Measurements from ENCODE around the gene MCTP1.
"Not testable (repeated sequence)": the region's sequence is repeated elsewhere in the genome, so short reads cannot be mapped to it uniquely, and the experiment has no call there.

The MCTP1 gene

DNA sequence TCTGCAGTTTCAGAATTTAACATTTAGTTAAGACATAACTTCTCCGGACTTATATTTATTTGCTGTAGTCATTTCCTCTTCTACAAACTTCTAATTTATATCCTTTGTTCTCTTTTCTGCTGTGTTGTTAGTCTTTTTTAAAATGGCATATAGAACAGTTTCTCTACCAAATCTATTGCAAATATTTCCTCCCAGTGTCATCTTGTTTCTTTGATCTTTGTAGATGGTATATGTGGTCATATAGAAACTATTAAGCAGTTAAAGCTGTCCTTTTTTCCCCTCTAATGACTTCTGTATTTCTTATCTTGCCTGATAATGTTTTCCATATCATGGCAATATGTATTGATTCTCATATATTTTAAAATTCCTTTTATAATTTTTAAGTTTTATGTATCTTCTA, 264.5 kb downstream of the MCTP1 start:
- DNase-seq: no peak

DNA sequence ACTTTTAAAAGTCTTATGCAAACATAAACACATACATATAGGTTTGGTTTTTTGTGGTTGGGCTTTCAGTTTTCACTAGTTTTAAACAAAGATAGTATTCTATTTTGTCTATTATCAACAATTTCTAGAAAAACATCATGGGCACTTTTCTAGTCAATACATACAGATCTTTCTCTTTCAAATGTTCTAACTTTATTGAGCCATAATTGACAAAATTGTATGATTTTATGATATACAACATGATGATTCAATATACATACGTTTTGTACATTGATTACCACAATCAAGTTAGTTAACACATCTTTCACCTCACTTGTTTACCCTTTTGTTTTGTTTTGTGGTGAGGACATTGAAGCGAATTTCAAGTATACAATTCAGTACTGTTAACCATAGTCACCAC, 265.9 kb downstream of the MCTP1 start:
- DNase-seq: no peak

DNA sequence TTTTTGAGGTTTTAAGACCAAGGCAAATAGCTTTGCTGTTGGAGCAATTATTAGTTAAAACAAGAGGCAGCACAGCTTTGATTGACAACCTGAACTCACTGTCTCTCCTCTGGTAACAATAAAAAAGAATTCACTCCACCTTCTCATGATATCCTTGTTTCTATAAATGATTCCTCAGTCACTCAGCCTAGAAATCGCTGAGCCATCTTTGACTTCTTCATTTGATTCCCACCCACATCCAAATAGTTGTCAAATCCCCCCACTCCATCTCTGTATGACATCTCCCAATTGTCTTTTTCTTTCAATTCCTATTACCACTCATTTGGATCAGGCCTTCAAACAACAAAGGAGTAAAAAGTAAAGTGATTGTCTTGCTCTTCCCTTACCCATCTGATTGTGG, 266.4 kb downstream of the MCTP1 start:
- DNase-seq: no peak

DNA sequence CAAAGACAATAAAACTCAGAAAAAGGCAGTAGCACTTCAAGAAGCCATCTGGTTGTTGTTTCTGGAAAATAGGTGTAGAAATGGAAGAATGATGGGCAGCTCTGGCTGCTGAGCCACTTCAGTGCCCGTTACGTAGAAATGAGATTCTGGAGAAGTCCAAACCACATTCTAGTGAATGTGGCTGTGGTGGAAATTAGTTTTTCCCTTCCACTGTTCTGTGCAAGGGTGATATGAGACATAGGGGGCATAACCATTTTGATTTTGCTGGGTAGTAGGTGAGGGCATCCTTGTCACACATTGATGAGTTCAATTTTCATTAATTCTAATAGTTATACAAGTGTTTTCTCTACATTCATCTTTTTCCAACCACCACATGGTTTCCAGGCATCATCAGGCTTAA, 275.1 kb downstream of the MCTP1 start:
- no peak for DNase-seq

DNA sequence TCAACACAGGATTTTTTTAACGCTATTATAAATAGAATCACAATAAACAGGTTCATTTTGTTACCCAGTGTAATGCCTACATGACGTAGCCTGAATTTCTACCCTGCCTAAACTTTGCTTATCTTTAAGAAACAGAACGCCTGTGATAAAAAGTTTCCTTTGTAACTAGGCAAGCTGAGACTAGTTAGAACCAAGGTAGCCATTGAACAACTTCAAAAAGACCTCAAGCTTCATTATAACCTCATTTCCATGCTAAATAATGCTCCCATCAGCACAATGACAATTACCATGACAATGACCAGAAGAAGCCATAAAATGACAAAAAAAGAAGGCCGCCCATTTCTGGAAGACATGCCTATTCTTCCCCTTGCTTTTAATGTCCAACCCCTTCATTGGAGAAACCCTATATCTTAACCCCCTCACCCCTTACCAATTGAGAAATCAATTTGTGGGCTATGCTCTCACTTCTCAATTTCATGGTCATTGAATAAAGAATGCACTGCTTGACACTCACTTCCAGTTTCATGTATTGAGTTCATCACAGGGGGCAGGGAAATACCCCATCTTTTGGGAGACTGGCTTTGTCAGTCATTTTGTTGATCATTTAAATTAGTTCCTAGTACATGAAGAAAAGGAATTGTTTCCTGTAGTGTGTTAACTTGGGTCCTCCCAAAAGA, 276.8 kb downstream of the MCTP1 start:
- DNase-seq: no peak

DNA sequence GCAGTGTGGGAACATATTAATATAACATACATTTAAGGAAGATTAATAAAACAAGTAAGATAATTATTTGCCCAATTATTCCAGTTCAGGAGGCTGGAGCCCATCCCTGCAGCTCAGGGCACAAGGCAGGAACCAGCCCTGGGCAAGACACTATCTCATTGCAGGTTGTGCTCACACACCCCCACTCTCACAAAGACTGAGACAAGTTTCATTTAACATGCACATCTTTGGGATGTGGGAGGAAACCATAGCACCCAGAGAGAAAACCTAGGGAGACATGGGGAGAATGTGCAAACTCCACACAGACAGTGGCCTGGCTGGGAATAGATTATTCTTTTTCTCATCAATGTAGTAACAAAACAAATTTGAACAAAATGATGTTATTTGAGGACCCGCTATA, 279.1 kb downstream of the MCTP1 start:
- DNase-seq: no peak

DNA sequence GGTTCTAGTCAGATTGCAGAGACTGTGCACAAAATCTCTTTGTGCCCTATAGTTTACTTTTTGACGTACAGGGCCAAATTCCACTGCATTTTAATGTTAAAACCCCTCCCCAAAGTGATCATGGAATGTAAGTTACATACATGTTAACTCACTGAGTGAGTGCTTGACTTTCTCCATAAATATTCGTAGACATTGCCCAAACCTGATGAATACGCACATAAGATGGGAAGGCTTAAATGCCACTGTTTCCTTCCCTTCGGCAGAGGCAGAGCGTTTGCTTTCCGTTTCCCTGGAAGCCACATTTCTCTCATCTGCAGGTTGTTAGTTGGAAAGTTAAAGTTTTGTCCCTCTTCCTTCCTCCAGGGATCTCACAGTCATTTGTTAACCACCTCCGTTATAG, 286.2 kb downstream of the MCTP1 start:
- no peak for DNase-seq

DNA sequence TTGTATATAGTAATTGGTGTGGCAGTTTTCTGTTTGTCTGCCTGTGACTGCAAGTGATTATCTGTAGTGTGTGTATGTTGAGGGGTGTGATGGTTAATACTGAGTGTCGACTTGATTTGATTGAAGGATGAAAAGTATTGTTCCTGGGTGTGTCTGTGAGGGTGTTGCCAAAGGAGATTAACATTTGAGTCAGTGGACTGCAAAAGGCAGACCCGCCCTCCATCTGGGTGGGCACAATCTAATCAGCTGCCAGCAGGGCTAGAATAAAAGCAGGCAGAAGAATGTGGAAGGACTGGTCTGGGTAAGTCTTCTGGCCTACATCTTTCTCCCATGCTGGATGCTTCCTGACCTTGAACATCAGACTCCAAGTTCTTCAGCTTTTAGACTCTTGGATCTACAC, 290.4 kb downstream of the MCTP1 start:
- not testable (repeated sequence) for DNase-seq

DNA sequence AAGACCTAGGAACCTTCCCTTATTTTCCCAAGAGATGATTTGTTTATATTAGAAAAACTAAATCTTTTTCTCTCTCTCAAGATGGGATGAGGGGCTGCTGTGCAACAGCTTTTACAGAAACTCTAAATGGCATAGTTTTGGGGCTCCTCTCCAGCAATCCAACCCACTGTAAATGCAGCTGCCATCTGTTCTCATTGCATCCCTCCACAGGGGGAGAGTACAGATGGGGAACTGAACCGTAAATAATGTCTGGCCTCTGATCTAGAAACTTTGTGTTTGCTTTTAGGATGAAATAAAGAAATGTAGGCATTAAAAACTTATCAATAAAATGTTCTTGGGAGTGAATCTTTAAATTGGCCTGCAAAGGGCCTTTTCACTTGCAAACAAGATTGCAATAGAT, 291.4 kb downstream of the MCTP1 start:
- DNase-seq: no peak

DNA sequence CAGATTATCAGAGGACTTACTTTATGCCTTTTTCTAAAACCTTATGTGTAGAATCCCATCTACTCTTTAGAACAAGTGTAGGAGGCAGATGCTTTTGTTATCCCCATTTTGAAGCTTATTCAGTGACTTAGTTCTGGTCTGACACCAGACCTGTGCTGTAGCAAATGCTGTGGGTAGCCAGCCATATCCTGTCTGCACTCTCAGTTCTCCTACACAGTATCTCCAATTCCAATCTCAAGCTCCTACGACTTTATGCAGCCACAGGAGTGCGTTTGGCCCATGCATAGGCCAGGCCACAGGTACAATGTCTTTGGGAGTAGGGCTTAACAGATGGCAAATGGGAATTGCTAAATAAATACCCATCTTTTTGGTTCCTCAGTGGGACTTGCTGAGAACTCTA, 292.6 kb downstream of the MCTP1 start:
- no peak for DNase-seq

DNA sequence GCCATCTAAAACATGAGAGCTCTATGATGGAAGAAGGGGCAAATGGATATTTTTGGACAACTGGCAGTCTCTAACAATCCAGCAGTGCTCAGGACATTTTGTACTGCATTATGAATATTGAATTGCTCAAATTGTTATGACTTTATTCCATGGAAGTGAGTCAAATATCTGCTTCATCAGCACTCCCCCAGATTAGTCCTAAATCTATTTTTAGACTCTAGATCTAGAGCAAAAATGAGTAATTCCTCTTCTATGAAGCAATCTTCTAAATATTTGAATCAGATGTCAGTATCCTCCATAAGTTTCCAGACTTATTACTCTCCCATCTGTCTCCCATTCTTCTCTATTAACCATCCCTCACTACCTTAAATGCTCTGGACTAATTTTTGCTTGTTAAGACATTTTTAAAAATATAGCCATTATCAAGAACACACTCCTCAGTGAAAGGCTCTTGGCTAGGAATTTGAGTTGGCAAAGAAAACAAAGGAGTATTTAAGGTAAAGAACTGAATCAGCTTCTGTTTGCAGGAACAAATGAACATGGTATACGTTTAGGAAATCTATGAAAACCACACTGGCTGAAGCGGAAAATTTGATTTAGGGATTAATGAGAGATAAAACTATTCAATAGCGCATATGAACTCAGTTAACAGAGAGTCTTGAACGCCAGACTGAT, 300.9 kb downstream of the MCTP1 start:
- DNase-seq: no peak

DNA sequence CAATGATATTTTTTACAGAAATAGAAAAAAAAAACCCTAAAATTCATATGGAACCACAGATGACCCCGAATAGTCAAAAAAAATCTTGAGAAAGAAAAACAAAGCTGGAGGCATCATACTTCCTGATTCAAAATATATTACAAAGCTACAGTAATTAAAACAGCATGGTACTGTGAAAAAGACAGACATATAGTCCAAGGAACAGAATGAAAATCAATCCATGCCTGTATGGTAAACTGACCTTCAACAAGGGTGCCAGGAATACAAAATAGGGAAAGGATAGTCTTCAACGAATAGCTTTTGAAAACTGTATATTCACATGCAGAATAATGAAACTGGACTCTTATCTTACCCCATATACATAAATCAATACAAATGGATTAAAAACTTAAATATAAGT, 307.5 kb downstream of the MCTP1 start:
- DNase-seq: no peak

DNA sequence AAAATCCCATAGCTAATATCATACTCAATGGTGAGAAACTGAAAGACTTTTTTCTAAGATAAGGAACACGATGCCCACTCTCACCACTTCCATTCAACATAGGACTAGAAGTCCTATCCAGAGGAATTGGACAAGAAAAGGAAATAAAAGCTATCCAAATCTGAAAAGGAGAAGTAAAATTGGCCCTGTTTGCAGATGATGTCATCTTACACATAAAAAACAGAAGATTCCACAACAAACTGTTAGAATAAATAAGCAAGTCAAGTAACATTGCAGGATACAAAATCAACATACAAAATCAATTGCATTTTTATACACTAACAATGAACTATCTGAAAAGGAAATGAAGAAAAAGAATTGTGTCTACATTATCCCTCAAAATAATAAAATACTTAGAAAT, 308.0 kb downstream of the MCTP1 start:
- no peak for DNase-seq

DNA sequence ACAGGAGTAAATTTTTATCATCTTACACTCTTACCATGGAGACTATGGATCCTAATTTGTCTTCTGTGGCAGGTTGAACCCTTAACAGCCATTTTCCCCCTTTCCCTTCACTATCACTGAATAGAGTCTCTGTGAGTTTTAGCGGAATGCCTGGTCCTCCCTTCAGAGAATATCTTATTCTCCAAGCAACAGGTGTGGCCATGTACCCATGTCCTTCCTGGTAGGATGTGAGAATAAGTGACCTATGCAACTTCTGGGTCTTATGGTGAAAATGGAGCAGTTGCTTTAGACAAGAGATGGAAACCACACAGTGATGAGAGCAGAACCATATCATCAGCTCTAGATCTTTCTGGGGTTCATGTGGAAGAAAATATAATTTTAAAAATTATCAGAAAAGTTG, 312.6 kb downstream of the MCTP1 start:
- no peak for DNase-seq

DNA sequence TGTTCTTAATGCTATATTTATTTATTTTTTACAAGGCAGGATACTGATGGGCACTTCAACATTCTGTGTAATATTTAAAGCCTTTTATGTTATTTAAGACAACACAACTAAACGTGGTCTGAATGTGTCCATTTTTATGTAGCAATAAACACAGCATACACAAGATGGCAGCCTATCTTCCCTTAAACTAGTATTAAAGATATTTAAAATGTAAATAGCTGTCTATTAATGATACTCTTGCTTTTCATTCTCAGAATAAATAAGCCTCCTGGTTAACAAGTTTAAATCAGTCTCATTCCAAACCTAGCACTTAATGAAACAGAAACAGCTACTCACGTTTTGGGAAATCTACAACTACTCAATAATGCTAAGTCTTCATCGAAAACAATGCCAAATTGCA, 315.7 kb downstream of the MCTP1 start:
- DNase-seq: no peak

DNA sequence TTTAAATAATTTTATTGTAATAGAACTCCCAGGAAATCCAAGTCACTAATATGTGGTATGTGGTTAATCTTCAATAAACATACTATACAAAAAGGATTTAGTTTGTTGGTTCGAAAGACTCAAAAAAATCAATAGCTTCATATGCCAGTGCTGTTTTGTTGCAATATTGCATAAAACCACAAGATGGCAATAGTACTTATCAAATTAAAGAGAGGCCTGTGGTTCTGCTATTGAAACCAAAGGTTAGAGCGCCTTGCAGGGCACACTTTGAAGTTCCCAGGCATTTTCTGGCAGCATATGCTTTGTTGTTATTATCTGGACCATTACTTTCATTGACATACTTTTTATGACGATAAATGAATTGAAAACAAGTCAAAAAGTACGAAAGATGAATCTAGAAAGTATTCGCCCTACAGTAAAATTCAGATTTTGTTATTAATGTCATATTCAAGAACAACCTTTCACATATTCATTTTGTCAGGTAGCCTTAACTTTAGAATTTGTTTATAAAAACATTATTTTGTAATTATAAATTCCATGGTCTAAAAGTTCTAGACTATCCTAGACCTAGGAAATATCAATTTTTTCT, 316.3 kb downstream of the MCTP1 start:
- DNase-seq: peak; percentile 56

DNA sequence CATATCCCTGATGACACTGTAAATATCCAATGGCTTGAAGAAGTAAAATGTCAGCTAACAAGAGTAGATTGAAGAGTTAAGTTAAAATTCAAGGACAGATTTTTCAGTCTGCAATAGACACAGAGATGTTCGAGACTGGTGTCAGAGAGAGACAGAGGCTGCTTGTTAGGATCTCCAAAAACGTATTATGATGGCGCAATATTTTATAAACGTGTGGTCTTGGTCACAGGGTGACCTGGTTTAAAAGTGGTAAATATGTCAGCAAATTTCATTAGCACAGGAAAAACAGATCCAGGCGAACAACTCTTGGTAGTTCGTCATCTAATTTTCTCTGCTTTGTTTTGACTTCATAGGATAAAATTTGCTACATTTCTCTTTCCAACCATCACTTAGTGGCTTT, 317.4 kb downstream of the MCTP1 start:
- DNase-seq: no peak

DNA sequence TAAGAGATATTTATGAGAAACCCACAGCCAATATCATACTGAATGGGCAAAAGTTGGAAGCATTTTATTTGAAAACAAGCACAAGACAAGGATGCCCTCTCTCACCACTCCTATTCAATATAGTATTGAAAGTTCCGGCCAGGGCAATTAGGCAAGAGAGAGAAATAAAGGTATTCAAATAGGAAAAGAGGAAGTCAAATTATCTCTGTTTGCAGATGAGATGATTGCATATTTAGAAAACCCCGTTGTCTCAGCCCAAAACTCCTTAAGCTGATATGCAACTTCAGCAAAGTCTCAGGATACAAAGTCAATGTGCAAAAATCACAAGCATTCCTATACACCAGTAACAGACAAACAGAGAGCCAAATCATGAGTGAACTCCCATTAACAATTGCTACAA, 325.6 kb downstream of the MCTP1 start:
- DNase-seq: not testable (repeated sequence)

DNA sequence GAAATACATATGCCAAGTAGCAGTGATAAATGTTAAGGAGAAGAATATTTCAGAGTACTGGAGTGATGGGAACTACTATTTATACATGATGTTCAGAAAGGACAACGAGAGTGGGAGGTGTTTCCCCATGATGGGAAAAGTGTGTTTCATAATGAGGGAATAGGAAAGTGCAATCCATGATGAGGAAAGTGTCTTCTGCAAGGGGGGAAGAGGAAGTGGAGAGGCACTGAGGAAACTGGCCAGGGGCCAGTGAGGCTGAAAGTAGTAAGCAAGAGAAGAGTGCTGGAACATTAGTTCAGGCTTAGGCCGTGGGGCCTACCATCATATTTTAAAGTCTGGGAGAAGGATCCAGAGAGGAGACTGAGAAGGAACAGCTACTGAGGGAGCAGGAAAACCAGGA, 339.2 kb downstream of the MCTP1 start:
- no peak for DNase-seq

DNA sequence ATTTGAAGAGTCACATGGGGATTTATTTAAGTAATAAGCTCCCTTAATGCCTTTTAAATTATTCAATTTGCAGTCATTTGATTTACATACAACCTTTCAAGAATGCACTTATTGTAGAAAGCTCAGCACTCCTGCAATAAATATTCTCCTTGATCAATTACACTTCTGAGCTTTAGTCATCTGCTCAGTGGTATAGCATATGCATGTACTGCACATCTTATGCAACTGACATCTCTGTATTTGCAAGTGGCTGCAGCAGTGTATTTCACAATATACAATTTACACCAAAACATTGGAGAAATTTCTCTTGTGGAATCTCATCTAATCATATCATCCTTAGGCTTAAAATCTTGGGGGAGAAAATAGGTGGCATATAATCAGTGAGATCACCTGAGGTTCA, 340.7 kb downstream of the MCTP1 start:
- DNase-seq: no peak

DNA sequence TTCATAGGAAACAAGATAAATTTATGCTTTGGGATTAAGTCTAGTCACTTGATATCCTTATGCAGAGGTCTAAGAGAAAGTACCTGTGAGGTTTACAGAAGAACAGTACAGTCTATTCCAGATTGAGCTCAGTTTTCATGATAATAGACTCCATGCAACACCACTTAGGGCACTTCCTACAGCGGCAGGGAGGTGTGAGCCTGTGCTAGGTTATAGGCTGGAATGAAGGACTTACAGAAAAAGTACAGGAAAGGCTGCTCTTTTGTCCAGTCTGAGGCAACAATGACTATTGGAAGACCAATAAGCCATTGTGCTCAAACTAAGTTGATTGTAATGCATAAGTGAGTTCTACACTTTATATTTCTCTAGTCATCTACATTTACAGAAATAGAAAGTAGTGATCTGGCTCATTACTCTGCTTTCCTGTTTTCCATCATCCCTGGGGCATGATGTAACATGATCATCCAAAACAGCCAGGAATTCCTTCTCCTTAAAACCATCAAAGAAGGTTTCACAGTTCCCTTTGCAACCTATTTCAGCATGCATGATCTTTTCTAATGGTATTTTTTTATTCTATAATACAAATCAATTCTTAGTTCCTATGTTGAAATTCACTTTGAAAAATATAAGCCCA, 343.7 kb downstream of the MCTP1 start:
- no peak for DNase-seq

DNA sequence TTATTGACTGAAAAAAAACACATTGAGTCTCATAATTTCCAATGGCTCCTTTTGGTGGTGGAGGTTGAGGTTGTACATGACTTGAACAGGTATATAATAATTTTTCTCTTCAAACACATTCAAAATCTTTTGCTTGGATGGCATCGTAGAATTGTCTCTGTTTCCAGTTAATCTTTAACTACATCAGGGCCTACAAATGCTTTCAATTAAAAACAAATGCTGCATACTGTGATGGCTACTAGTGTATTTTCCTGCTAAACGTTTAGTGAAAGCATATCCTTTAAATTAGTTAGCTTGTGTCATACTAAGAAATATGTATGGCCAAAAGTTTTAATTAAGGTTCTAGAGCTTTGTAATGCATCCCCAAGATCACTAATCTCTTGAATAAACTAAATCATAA, 352.6 kb downstream of the MCTP1 start:
- DNase-seq: no peak

DNA sequence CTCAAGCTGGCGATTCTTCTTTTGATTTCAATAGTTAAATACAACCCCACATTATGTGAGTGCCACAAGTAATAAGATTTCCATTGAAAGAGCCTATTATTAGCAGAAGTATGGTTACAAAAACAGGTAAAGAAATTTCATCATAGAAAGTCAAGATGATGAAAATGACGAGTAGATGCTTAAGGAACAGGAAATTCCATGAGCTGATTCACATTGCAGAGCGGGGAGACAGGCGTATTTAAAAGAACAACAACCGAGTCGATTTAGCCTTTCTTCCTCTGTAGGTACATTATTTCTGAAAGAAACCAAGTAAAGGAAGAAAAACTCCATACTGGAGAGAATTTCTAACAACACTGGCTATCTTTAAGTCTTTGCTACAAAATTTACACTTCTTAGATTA, 356.0 kb downstream of the MCTP1 start:
- DNase-seq: no peak

DNA sequence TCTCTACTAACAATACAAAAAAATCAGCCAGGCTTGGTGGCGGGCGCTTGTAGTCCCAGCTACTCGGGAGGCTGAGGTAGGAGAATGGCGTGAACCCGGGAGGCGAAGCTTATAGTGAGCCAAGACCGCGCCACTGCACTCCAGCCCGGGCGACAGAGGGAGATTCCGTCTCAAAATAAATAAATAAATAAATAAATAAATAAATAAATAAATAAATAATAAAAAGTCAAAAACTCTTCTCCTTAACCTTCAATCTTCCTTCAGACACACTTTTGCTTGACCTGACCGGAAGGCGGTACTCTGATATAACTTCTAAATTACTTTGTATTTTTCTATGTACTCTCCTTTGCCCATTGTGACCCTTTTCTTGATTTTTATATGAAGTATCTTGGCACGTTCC, 364.3 kb downstream of the MCTP1 start:
- DNase-seq: no peak
